Pancreas (tissue), 10 donors: Measurements from ENCODE around the gene EFS. TPM values are rescaled to one million over a fixed set of nuclear protein-coding genes. Genes with fewer than 3 reads are reported as not detected.

Experiments used
- ATAC-seq, 4 donors: fragments of 200-7000 bp; cut with Tn5 transposase; one replicate each; pipeline versions ENCODE4 v1.8.0 to v1.9.1; 2020; ENCODE audit warnings: mild to moderate bottlenecking in 4 of 4, moderate library complexity in 4 of 4
- DNase-seq, 6 donors: peaks; one replicate each; pipeline ENCODE4 v3.0.0-alpha.2; 2020
- FAIRE-seq: peaks from 2 replicates; lab custom pipeline; 2012; peaks lifted over from hg19 to GRCh38; lab: Jason Lieb, UNC
- H3K27ac ChIP-seq, 4 donors: fragments of 200-600 bp; sonication (generic); 1 replicate in 3 of 4; 2 replicates in 1 of 4; pipeline versions ENCODE4 v1.5.0 to v1.8.0; 2020
- H3K27me3 ChIP-seq, 4 donors: fragments of 200-600 bp; one replicate each; pipeline ENCODE4 v1.8.0; 2021
- H3K36me3 ChIP-seq, 3 donors: fragments of 200-600 bp; sonication (generic) in 1 of 3; one replicate each; pipeline versions ENCODE4 v1.5.0 to v1.8.0; 2020 to 2021
- H3K4me1 ChIP-seq, 3 donors: fragments of 200-600 bp; one replicate each; pipeline ENCODE4 v1.8.0; 2021
- H3K4me3 ChIP-seq, 4 donors: fragments of 200-600 bp; sonication (generic) in 2 of 4; one replicate each; pipeline versions ENCODE4 v1.5.0 to v1.8.0; 2020 to 2021
- H3K9me3 ChIP-seq, 4 donors: fragments of 200-600 bp; one replicate each; pipeline ENCODE4 v1.8.0; 2021
- CTCF ChIP-seq, 4 donors: fragments of 200-600 bp; sonication (generic) in 3 of 4; IDR thresholded peaks; one replicate each; pipeline versions ENCODE4 v1.5.0 to v1.8.0; 2021; ENCODE audit warnings: antibody characterized with exemption in 4 of 4
- WGBS, 2 donors: extraction: QIAGEN DNeasy Blood & Tissue Kit; methylation state at CpG; one replicate each; pipeline ENCODE4 v1.1.7; 2013; 5-methylcytosine and 5-hydroxymethylcytosine counted together
- intact Hi-C, 3 donors: fragments of 100-400 bp; cut with DNase I; formaldehyde crosslinking; loops; one replicate each; pipeline versions ENCODE4 v1.11.1 to v1.14.2; 2022
- polyA plus RNA-seq, 2 donors: library from polyadenylated mRNA; stranded (reverse); fragments of 200-250 nt; gene quantifications; one replicate each; pipeline ENCODE4 v1.2.3, GENCODE V29; 2013
- total RNA-seq, 6 donors: library from RNA; stranded (reverse); fragmentation: NEBNext Ultra II Directional in 4 of 6; extraction: Animal tissue kit (Norgen Biotek cat#: 25700) in 4 of 6; gene quantifications; one replicate each; pipeline versions ENCODE4 v1.2.1 to v1.2.4, GENCODE V29; 2021 to 2023
- donor health status: healthy with polysubstance abuse.
- donor health status: DM: no; HTN: no; CAD: no; lungs with moderate emphysema.
- donor health status: DM: no; HTN: no; CAD: no.
- donor health status: control.
- donor health status: control.
- donor health status: Bipolar disorder and iron deficiency.
- donor health status: DM: yes; HTN: yes; CAD: no.
- donor health status: DM: no; HTN: no; CAD: no.
- donor health status: DM: no; HTN: no; CAD: no.
- donor health status: DM: yes; HTN: yes; CAD: no.

EFS gene
- total and polyA plus RNA-seq, 8 donors, result 0.23 to 3.0 (median 1.0) TPM

GRCh38 chr14:23319746-23320583 is 45.0 kb downstream of the EFS start:
- FAIRE-seq (no peak), DNase-seq (peak in 3 of 6 donors; percentile 23 to 39 (median 31)), ATAC-seq (no peak)
- H3K36me3 ChIP-seq, result peaks cover 0 to 21% (median 13%) of the 10 kb centered on the region in 3 donors
- H3K27ac ChIP-seq, result peak overlapping the region; percentile 74 to 91 (median 82)
- intact Hi-C loops, result no loop called here
- TF ChIP-seq CTCF (IDR thresholded peaks at IDR 0.05), result no peak
- no peaks in the 10 kb centered on the region for H3K9me3 ChIP-seq
- H3K4me1 ChIP-seq, result peaks cover 4 to 15% (median 9%) of the 10 kb centered on the region in 3 donors
- no peaks in the 10 kb centered on the region for H3K27me3 ChIP-seq
- WGBS, 2 donors, result 90 to 93% methylated on average over 17 of the region's 17 CpGs
- peak overlapping the region in 2 of 4 donors; percentile 34 to 90 for H3K4me3 ChIP-seq

- no peak for TF ChIP-seq CTCF (IDR thresholded peaks at IDR 0.05)
- DNase-seq (no peak), ATAC-seq (no peak), FAIRE-seq (no peak)
- Histone ChIP-seq H3K36me3 (no peaks in the 10 kb centered on the region), H3K27ac (no peak overlapping the region), H3K27me3 (no peaks in the 10 kb centered on the region), H3K4me3 (no peak overlapping the region), H3K9me3 (no peaks in the 10 kb centered on the region), H3K4me1 (peaks cover 0 to 4% (median 3%) of the 10 kb centered on the region in 3 donors)
- intact Hi-C loops, result no loop called here
- WGBS, 2 donors, result 79 to 82% methylated on average over 5 of the region's 5 CpGs
These were observed 48.7 kb downstream of the EFS start for GRCh38 chr14:23316300-23316699.

DNA sequence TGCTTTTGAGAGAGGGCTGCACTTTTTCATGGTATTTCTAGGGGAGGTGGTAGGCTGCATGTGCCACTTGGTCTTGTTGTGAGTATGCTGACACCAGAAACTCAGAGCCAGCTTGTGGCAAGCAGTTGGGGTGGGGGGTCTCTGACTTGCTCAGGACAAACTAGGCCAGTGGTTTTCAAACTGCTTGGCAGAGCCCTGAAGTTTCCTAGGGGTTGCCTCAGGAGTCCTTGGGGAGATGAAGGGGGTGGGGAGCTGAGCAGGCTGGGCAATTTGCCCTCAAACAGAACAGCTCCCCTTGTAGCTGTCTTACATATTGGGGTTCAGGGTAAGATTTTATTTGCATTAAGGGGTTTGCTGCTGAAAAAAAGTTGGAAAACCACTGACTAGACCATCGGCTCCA is 54.4 kb downstream of the EFS start:
- Histone ChIP-seq H3K4me3 (no peak overlapping the region), H3K4me1 (peaks cover 9 to 23% (median 19%) of the 10 kb centered on the region in 3 donors), H3K36me3 (peaks cover 0 to 5% (median 0%) of the 10 kb centered on the region in 3 donors), H3K27me3 (no peaks in the 10 kb centered on the region), H3K27ac (no peak overlapping the region), H3K9me3 (no peaks in the 10 kb centered on the region)
- intact Hi-C loops, result no loop called here
- DNase-seq, result no peak
- WGBS, 2 donors, result 94 to 95% methylated on average over 1 of the region's 1 CpG
- no peak for FAIRE-seq
- no peak for ATAC-seq
- no peak for TF ChIP-seq CTCF (IDR thresholded peaks at IDR 0.05)

GRCh38 chr14:23308721-23309445 is 56.1 kb downstream of the EFS start:
- intact Hi-C loops, result no loop called here
- FAIRE-seq (no peak), DNase-seq (peak in 2 of 6 donors; percentile 34 to 66), ATAC-seq (no peak)
- Histone ChIP-seq H3K27ac (no peak overlapping the region), H3K9me3 (no peaks in the 10 kb centered on the region), H3K4me1 (peaks cover 9 to 23% (median 19%) of the 10 kb centered on the region in 3 donors), H3K4me3 (peak overlapping the region in 2 of 4 donors; percentile 64 to 77), H3K27me3 (no peaks in the 10 kb centered on the region), H3K36me3 (peaks cover 0 to 5% (median 0%) of the 10 kb centered on the region in 3 donors)
- WGBS, 2 donors, result 73 to 76% methylated on average over 17 of the region's 17 CpGs
- no peak for TF ChIP-seq CTCF (IDR thresholded peaks at IDR 0.05)
